Measurements from ENCODE around the gene LRRC4B.
A peak's percentile ranks its signal among the peaks of the same experiment; 100 is the strongest.

The LRRC4B gene

GRCh38 chr19:50519006-50519575, 49.1 kb downstream of the LRRC4B start:
- no peak for DNase-seq

GRCh38 chr19:50518091-50519005, 49.9 kb downstream of the LRRC4B start:
- no peak for DNase-seq

GRCh38 chr19:50517704-50518075, 50.5 kb downstream of the LRRC4B start:
- DNase-seq = no peak

GRCh38 chr19:50516964-50517703, 51.1 kb downstream of the LRRC4B start:
- DNase-seq = no peak

- DNase-seq = no peak
Measured at GRCh38 chr19:50516456-50516855, 51.8 kb downstream of the LRRC4B start.

- no peak for DNase-seq
Measured at GRCh38 chr19:50515168-50515561, 53.1 kb downstream of the LRRC4B start.

- no peak for DNase-seq
Measured at GRCh38 chr19:50514346-50515167, 53.7 kb downstream of the LRRC4B start.

GRCh38 chr19:50513746-50514345, 54.4 kb downstream of the LRRC4B start, which contains the start of gene ASPDH:
TSS of gene ASPDH (minus strand) at chr19:50513913. CDS start at chr19:50513823, 90 bp downstream.
- no peak for DNase-seq

GRCh38 chr19:50512999-50513745, 55.1 kb downstream of the LRRC4B start:
- no peak for DNase-seq

GRCh38 chr19:50512112-50512998, 55.9 kb downstream of the LRRC4B start:
- DNase-seq = no peak

GRCh38 chr19:50511069-50511822, 57.0 kb downstream of the LRRC4B start, which contains the start of gene JOSD2:
TSS of gene JOSD2 (minus strand) at chr19:50511191. CDS start at chr19:50510431, 760 bp downstream.
- peak; percentile 100 for DNase-seq

- no peak for DNase-seq
Measured at GRCh38 chr19:50510700-50511068, 57.6 kb downstream of the LRRC4B start.

- no peak for DNase-seq
Measured at GRCh38 chr19:50510121-50510670, 58.0 kb downstream of the LRRC4B start.

- no peak for DNase-seq
Measured at GRCh38 chr19:50509366-50509765, 58.9 kb downstream of the LRRC4B start.

- DNase-seq = no peak
Measured at GRCh38 chr19:50508843-50509190, 59.4 kb downstream of the LRRC4B start.

GRCh38 chr19:50507376-50507775, 60.9 kb downstream of the LRRC4B start:
- no peak for DNase-seq

GRCh38 chr19:50506700-50507099, 61.5 kb downstream of the LRRC4B start:
- DNase-seq = no peak

GRCh38 chr19:50505856-50506611, 62.2 kb downstream of the LRRC4B start:
- no peak for DNase-seq
